HG03565 (cell line): Measurements from ENCODE around the gene XYLT2.
"Not testable (repeated sequence)": the region's sequence is repeated elsewhere in the genome, so short reads cannot be mapped to it uniquely, and the experiment has no call there.

Experiments
- ATAC-seq: cut with Tn5 transposase; IDR thresholded peaks from one replicate; pipeline ENCODE4 v1.9.1; 2021; ENCODE audit warnings: mild to moderate bottlenecking, moderate library complexity; ENCODE audit not compliant: unreplicated experiment

Gene XYLT2

GRCh38 chr17:50388728-50389127 lies 42.8 kb downstream of the XYLT2 start:
- no peak for ATAC-seq

DNA sequence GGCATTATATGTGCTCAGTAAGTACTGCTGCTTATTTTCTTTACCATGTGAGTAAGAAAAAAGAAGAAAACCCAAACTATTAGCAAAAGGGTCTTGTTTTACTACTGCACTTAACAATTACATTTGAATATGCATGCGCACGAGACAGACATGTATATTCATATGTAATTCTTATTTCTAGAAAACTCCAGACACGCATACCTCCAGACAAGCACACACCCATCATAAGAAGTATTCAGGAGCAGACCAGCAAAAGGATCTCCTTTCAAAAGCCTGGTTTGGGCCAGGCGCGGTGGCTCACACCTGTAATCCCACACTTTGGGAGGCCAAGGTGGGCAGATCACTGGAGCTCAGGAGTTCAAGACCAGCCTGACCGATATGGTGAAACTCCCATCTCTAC lies 43.6 kb downstream of the XYLT2 start:
- ATAC-seq, result no peak

DNA sequence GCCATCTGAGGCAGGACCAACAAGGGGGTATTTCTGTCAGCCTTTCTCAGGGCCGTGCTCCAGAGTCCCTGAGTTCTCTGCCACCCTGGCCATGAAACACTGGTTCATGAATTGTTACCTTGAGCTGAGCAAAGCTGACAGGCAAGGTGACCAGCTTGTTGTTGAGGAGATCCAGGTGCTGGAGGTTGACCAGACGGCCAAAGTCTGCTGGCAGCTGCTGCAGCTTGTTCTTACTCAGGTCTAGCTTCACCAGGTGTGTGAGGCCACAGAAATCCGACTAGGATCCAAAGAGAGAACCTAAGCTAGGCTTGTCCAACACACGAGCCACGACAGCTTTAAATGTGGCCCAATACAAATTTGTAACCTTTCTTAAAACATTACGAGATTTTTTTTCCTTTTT lies 46.7 kb downstream of the XYLT2 start:
- ATAC-seq, result no peak

DNA sequence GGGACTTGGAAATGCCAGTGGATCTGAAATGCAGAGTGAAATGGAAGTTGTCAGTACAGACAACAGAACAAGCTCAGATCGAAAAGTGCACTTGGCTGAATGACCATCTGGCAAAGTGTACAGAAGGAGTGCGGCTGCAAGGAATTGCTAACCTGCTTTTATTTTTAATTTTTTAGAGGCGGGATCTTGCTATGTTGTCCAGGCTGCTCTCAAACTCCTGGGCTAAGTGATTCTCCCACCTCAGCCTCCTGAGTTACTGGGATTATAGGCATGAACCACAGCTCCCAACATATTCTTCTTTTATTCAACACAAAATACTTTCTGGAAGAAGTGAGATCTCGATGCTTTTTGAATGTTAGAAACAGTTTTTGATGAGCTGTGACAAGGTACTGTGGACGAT lies 47.8 kb downstream of the XYLT2 start:
- no peak for ATAC-seq

DNA sequence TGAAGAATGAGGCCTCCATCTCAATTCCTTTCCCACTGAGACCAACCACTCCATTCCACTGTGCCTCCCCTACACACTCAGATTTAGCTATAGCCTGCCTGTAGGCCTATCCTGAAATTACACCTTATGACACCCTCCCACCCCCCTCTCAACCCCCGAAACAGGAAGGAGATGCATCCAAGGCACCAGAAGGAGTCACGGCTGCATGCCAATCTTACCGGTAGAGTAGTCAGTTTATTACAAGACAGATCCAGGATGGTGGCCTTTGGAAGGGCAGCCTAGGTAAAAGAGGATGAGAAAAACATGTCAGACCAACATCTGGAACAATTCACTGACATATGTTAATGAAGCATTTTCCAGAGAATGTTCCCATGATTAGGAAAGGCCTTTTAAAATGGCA lies 48.8 kb downstream of the XYLT2 start:
- ATAC-seq, result no peak

DNA sequence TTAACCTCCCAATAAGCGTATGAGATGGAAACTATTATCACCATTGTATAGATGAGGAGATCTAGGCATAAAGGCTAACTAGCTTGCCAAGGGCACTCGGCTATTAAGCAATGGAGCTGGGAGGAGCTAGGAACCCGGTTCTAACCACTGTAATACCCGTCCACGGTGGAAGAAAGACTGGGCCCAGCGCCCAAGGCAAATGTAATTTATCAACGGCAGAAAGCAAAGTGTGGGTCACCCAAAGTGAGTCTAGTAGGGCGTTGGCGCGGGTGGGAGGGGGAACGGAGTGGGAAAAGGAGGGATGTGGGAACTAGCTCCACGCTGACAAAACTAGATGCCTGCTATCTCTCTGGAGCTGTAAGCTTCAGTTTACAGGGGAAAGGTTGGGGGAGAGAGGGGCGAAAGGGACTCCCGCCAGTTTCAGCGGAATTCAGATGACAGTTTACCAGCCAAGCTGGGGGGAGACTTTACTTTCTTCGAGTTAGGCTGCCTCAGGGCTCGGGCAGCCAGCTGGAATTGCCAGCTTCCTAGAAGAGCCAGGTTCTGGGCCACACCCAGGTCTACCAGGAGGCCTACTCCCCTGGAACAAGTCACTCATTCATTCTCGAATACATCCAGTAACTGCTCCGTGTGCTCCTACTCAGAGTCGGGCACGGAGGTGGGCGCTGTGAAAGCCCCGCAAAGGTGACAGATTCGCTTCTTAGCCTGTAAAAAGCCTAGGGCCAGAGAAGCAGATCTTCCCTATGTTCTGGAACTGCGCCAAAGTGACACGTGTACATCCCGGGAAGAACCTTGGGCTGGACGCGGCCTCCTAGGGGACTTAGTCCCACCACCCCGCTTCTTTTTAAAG lies 50.6 kb downstream of the XYLT2 start:
- ATAC-seq, result no peak

GRCh38 chr17:50397111-50397918 lies 51.4 kb downstream of the XYLT2 start, which contains the start of gene LRRC59:
Gene LRRC59 (minus strand): TSS chr17:50397523. CDS start chr17:50397317, 206 bp downstream.
- peak; percentile 94 for ATAC-seq

DNA sequence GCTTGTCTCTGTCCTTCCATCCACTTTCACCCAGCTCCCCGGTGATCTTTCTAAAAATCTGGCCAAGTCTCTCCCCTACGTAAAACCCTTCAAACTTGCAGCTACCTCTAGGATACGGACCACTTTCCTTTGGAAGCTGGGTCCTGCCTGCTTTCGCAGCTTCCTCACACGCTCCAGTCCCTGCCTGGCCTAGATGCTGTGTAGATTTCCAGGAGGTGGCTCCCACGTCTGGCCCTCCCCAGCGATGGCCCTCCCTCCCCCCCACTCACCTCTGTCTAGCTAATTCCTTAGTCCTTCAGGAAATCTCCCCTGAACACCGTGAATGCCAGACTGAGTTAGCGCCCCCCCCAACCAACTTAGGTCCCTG lies 52.0 kb downstream of the XYLT2 start:
- ATAC-seq, result no peak

- ATAC-seq, result not testable (repeated sequence)
These were observed 52.7 kb downstream of the XYLT2 start for GRCh38 chr17:50398672-50399071.

DNA sequence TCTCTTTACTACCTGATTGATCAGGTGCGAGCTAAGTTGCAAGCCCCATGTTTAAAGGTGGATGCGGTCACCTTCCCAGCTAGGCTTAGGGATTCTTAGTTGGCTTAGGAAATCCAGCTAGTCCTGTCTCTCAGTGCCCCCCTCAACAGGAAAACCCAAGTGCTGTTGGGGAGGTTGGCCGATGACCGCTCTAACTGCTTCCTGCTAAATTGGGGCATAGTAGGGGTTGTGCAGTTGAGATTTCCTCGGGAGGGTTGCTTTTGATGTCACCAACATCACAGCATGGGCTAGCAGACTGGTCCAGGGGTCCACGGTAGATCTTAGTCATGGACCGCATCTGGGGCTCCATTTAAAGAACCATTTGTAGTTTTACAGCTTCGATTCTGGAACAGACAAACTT lies 53.7 kb downstream of the XYLT2 start:
- not testable (repeated sequence) for ATAC-seq

- ATAC-seq, result not testable (repeated sequence)
These were observed 59.4 kb downstream of the XYLT2 start for GRCh38 chr17:50405351-50405750.

DNA sequence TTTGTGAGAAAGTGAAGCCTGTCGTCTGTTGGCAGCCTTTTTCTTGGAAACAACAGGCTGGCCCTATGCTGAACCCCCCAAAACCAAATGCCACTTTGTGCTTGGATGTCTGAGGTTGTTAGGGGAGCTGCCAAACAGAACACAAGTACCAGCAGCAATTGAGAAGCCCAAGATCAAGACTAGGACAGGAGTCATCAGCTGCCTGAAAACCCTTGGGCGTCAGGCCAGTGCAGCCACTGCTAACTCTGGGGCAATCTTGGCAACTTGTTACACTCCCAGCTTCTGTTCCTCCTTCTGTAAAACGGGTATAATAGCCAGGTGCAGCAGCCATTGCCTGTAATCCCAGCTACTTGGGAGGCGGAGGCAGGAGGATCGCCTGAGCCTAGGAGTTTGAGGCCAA lies 60.7 kb downstream of the XYLT2 start:
- ATAC-seq, result no peak

GRCh38 chr17:50407921-50408320 lies 62.0 kb downstream of the XYLT2 start:
- no peak for ATAC-seq
